ENCODE data around the gene ANKRD62. TPM values are rescaled to one million over a fixed set of nuclear protein-coding genes. Genes with fewer than 3 reads are reported as not detected.

The ANKRD62 gene
- total and polyA plus RNA-seq, 9 of the 15 experiments (the other 6 are each of a cell fraction or from before 2014, with no cell fraction given) = 0.16 to 1.1 (median 0.45) TPM; not detected in 1

DNA sequence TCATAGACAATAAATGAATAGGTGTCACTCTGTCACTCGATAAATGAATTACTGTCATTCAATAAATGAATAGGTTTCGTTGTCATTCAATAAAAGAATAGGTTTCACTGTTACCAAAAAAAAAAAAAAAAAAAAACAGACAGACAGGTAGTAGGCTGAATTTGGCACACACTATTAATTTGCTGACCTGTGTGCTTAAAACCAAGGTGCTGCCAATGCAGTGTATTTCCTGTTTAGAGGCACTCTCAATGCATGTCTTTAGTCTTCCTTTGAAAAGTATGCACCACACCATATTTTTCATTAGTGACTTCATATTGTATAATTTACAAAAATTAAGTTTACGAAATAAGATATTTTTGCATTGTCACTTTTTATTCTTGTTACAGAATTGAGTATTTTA is 16.2 kb downstream of the ANKRD62 start:
- H3K27ac ChIP-seq (ENCODE audit: extremely low read depth, low read depth, low read length) = no peak overlapping the region
- H2AFZ ChIP-seq (ENCODE audit: low read depth, low read length) = no peak overlapping the region
- no TSS peak for BruUV-seq (replicated peaks)
- ChIA-PET POLR2A (no interaction called here), CTCF (ENCODE audit: low intra/inter-chr PET ratio) (no interaction called here)
- ATAC-seq (no peak), FAIRE-seq (no peak), DNase-seq (ENCODE audit: extremely low read depth in 1 of 4, low spot score in 3 of 4) (no peak)
- no peaks in the 10 kb centered on the region for H3K36me3 ChIP-seq (ENCODE audit: control insufficient read depth, insufficient read depth, low read length)
- WGBS (ENCODE audit: insufficient coverage, low coverage, missing lambda C conversion rate) = 0% methylated on average over 3 of the region's 3 CpGs
- H3K27me3 ChIP-seq (ENCODE audit: control insufficient read depth in 2 of 2, insufficient read depth in 2 of 2, low read length in 2 of 2) = peaks cover 0 to 6% of the 10 kb centered on the region in 2 experiments; a peak in 1 of 5 replicates
- no peak for TF ChIP-seq RBM39 (optimal IDR thresholded peaks at IDR 0.05; ENCODE audit: low read depth, low read length)
- no peak for TF ChIP-seq DPF2 (IDR thresholded peaks at IDR 0.05)
- no peak for TF ChIP-seq ZNF764 (CRISPR knock-in tag; IDR thresholded peaks at IDR 0.05; ENCODE audit: low read depth)
- no peak for TF ChIP-seq XRCC3 (IDR thresholded peaks at IDR 0.05)
- intact Hi-C loops (cut with micrococcal nuclease) = no loop called here
- no peaks in the 10 kb centered on the region for H3K9me1 ChIP-seq (ENCODE audit: control insufficient read depth, insufficient read depth, low read length)
- H3K9me3 ChIP-seq (replicated peaks; ENCODE audit: control insufficient read depth, insufficient read depth, low read depth, low read length) = no peaks in the 10 kb centered on the region
- H3K9ac ChIP-seq (ENCODE audit: insufficient read depth in 1 of 2, low read depth in 2 of 2, low read length in 2 of 2) = no peak overlapping the region
- H3K4me3 ChIP-seq = no peak overlapping the region
- no peak overlapping the region for H3K4me2 ChIP-seq (ENCODE audit: insufficient read depth, low read length)
- no peaks in the 10 kb centered on the region for H3K4me1 ChIP-seq (replicated peaks in 1 of 2; ENCODE audit: control insufficient read depth in 2 of 2, insufficient read depth in 2 of 2, low read length in 2 of 2)
- H3K79me2 ChIP-seq (ENCODE audit: control insufficient read depth, insufficient read depth, low read length) = no peaks in the 10 kb centered on the region
- in situ Hi-C loops (cut with MboI) = no loop called here
- H4K20me1 ChIP-seq (replicated peaks; ENCODE audit: control insufficient read depth, insufficient read depth, low read length) = no peaks in the 10 kb centered on the region

DNA sequence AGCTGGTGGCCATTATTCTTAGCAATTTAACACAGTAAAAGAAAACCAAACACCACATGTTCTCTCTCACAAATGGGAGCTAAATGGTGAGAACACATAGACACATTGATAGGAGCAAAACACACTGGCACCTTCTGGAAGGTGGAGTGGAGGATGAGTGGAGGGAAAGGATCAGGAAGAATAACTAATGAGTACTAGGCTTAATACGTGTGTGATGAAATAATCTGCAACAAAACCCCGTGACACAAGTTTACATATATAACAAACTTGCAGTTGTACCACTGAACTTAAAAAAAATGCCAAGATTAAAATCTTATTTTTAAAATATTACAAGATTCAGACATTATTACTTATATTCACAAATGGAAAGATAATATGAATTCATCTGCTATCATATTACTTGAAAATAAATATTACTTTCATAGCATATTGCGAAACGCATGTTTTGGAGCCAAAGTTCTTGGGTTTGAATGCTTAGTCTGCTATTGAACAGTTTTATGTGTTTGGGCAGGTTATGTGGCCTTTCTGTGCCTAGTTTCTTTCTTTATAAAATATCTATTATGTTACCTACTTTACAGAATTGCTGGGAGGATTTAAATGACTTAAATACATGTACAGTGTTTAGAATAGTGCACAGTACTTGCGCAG is 20.5 kb downstream of the ANKRD62 start:
- CTCF ChIA-PET (ENCODE audit: low intra/inter-chr PET ratio) = no interaction called here
- no TSS peak for BruUV-seq (replicated peaks)
- Histone ChIP-seq H3K36me3 (ENCODE audit: control insufficient read depth, insufficient read depth, low read length) (no peaks in the 10 kb centered on the region), H2AFZ (ENCODE audit: low read depth, low read length) (no peak overlapping the region), H4K20me1 (replicated peaks; ENCODE audit: control insufficient read depth, insufficient read depth, low read length) (no peaks in the 10 kb centered on the region), H3K4me3 (no peak overlapping the region), H3K9ac (ENCODE audit: insufficient read depth in 1 of 2, low read depth in 2 of 2, low read length in 2 of 2) (no peak overlapping the region), H3K4me2 (ENCODE audit: insufficient read depth, low read length) (no peak overlapping the region), H3K4me1 (replicated peaks in 1 of 2; ENCODE audit: control insufficient read depth in 2 of 2, insufficient read depth in 2 of 2, low read length in 2 of 2) (no peaks in the 10 kb centered on the region), H3K9me1 (ENCODE audit: control insufficient read depth, insufficient read depth, low read length) (no peaks in the 10 kb centered on the region), H3K9me3 (replicated peaks; ENCODE audit: control insufficient read depth, insufficient read depth, low read depth, low read length) (no peaks in the 10 kb centered on the region), H3K27me3 (ENCODE audit: control insufficient read depth in 2 of 2, insufficient read depth in 2 of 2, low read length in 2 of 2) (peaks cover 0 to 7% of the 10 kb centered on the region in 2 experiments; a peak in 2 of 5 replicates), H3K79me2 (ENCODE audit: control insufficient read depth, insufficient read depth, low read length) (no peaks in the 10 kb centered on the region), H3K27ac (ENCODE audit: extremely low read depth, low read depth, low read length) (no peak overlapping the region)
- WGBS (ENCODE audit: insufficient coverage, low coverage, missing lambda C conversion rate) = 3% methylated on average over 5 of the region's 5 CpGs
- POLR2A ChIA-PET = no interaction called here
- no peak for DNase-seq (ENCODE audit: extremely low read depth in 1 of 4, low spot score in 3 of 4)
- in situ Hi-C loops (cut with MboI) = no loop called here
- no peak for ATAC-seq
- peak; percentile 11 for FAIRE-seq
- intact Hi-C loops (cut with micrococcal nuclease) = no loop called here
- TF ChIP-seq ZNF175 (CRISPR knock-in tag; IDR thresholded peaks at IDR 0.05; ENCODE audit: low read depth) (no peak), ZBTB1 (CRISPR knock-in tag; IDR thresholded peaks at IDR 0.05; ENCODE audit: borderline replicate concordance, low read depth) (no peak), KLF13 (tag; IDR thresholded peaks at IDR 0.05; ENCODE audit: borderline replicate concordance, low read depth) (no peak), KAT8 (IDR thresholded peaks at IDR 0.05; ENCODE audit: low read depth) (no peak), TCF7 (IDR thresholded peaks at IDR 0.05; ENCODE audit: borderline replicate concordance) (no peak), CEBPG (CRISPR knock-in tag; IDR thresholded peaks at IDR 0.05) (no peak), CEBPG (tag; conservative IDR thresholded peaks at IDR 0.05 in 1 of 2, IDR thresholded peaks at IDR 0.05 in 1 of 2) (peak; percentile 77 to 92), XRCC4 (IDR thresholded peaks at IDR 0.05; ENCODE audit: extremely low read depth, insufficient read depth, insufficient read length) (no peak), FOXP1 (CRISPR knock-in tag; IDR thresholded peaks at IDR 0.05) (no peak), TCF7L2 (IDR thresholded peaks at IDR 0.05; ENCODE audit: low read depth, low read length) (no peak)
- TF ChIP-seq, protein P1, sequence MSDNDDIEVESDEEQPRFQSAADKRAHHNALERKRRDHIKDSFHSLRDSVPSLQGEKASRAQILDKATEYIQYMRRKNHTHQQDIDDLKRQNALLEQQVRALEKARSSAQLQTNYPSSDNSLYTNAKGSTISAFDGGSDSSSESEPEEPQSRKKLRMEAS (CRISPR knock-in tag; IDR thresholded peaks at IDR 0.05) = no peak
- TF ChIP-seq, protein P2, sequence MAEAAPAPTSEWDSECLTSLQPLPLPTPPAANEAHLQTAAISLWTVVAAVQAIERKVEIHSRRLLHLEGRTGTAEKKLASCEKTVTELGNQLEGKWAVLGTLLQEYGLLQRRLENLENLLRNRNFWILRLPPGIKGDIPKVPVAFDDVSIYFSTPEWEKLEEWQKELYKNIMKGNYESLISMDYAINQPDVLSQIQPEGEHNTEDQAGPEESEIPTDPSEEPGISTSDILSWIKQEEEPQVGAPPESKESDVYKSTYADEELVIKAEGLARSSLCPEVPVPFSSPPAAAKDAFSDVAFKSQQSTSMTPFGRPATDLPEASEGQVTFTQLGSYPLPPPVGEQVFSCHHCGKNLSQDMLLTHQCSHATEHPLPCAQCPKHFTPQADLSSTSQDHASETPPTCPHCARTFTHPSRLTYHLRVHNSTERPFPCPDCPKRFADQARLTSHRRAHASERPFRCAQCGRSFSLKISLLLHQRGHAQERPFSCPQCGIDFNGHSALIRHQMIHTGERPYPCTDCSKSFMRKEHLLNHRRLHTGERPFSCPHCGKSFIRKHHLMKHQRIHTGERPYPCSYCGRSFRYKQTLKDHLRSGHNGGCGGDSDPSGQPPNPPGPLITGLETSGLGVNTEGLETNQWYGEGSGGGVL (CRISPR knock-in tag; IDR thresholded peaks at IDR 0.05) = no peak

Measured in K562 (cell line).